K562 (cell line): Measurements from ENCODE around the gene ASPHD1. TPM values are rescaled to one million over a fixed set of nuclear protein-coding genes. Genes with fewer than 3 reads are reported as not detected.

Experiments
- ATAC-seq: fragments of 200-7000 bp; cut with Tn5 transposase; 3 replicates; pipeline ENCODE4 v1.9.1; 2020; ENCODE audit warnings: moderate library complexity
- BruUV-seq: library from RNA; stranded (reverse); fragments of 400-500 nt; replicated peaks from 2 replicates; lab custom pipeline; 2021; lab: Mats Ljungman, UMichigan
- CTCF ChIA-PET: fragments of 300-600 bp; formaldehyde crosslinking; extraction: SDS; loops from one replicate; lab custom pipeline; 2021; ENCODE audit warnings: low intra/inter-chr PET ratio; lab: Yijun Ruan, JAX
- POLR2A ChIA-PET: fragments of 300-600, 350-650 bp; sonication (Branson Sonifier 250); formaldehyde crosslinking; extraction: SDS; loops from one replicate; lab custom pipeline; 2021; ENCODE audit warnings: antibody characterized with exemption, inconsistent platforms; lab: Yijun Ruan, JAX
- DNase-seq, 4 experiments: peaks; one replicate each; pipeline versions ENCODE4 v3.0.0 to v3.0.0-alpha.2; 2011 to 2018; ENCODE audit warnings: low spot score in 3 of 4, mixed read lengths in 3 of 4; ENCODE audit errors: extremely low read depth in 1 of 4
- FAIRE-seq: peaks from 2 replicates; lab custom pipeline; 2011; peaks lifted over from hg19 to GRCh38; lab: Jason Lieb, UNC
- H2AFZ ChIP-seq: 2 replicates; pipeline ENCODE4 v1.6.0; 2011; ENCODE audit warnings: low read depth, low read length, control low read depth, inconsistent platforms
- H3K27ac ChIP-seq: fragments of 200-600 bp; 3 replicates; pipeline ENCODE4 v1.8.0; 2011; ENCODE audit warnings: low read depth, mild to moderate bottlenecking, control low read depth, inconsistent platforms, low read length, moderate library complexity, mixed read lengths; ENCODE audit errors: extremely low read depth
- H3K27me3 ChIP-seq, 2 experiments: fragments of 300-600 bp in 1 of 2; 2 replicates in 1 of 2; 3 replicates in 1 of 2; pipeline versions ENCODE4 v1.6.0 to v1.8.0; 2011; ENCODE audit warnings: inconsistent platforms in 2 of 2, low read length in 2 of 2, mild to moderate bottlenecking in 1 of 2, mixed read lengths in 1 of 2, moderate library complexity in 1 of 2; ENCODE audit not compliant: control insufficient read depth in 2 of 2, insufficient read depth in 2 of 2
- H3K36me3 ChIP-seq: fragments of 300-600 bp; 3 replicates; pipeline ENCODE4 v1.8.0; 2011; ENCODE audit warnings: mild to moderate bottlenecking, low read length, inconsistent platforms; ENCODE audit not compliant: control insufficient read depth, insufficient read depth
- H3K4me1 ChIP-seq, 2 experiments: fragments of 200-600 bp in 1 of 2; replicated peaks in 1 of 2; 2 replicates in 1 of 2; 3 replicates in 1 of 2; pipeline versions ENCODE4 v1.5.1 to v1.8.0; 2011; ENCODE audit warnings: inconsistent platforms in 2 of 2, low read length in 2 of 2, mild to moderate bottlenecking in 1 of 2, mixed read lengths in 1 of 2, moderate library complexity in 1 of 2; ENCODE audit not compliant: control insufficient read depth in 2 of 2, insufficient read depth in 2 of 2
- H3K4me2 ChIP-seq: 2 replicates; pipeline ENCODE4 v1.6.1; 2011; ENCODE audit warnings: low read length, control low read depth, inconsistent platforms, mixed read lengths; ENCODE audit not compliant: insufficient read depth
- H3K4me3 ChIP-seq: fragments of 200-600 bp; sonication (generic), shearing (Covaris generic); 2 replicates; pipeline ENCODE4 v1.5.1; 2016; ENCODE audit warnings: control low read depth, inconsistent platforms
- H3K79me2 ChIP-seq: fragments of 200-600 bp; 3 replicates; pipeline ENCODE4 v1.8.0; 2011; ENCODE audit warnings: low read length, inconsistent platforms; ENCODE audit not compliant: control insufficient read depth, insufficient read depth
- H3K9ac ChIP-seq, 2 experiments: 2 replicates each; pipeline versions ENCODE4 v1.6.0 to v1.6.1; 2011; ENCODE audit warnings: low read depth in 2 of 2, low read length in 2 of 2, control low read depth in 1 of 2, inconsistent platforms in 1 of 2, mild to moderate bottlenecking in 1 of 2, mixed read lengths in 1 of 2; ENCODE audit not compliant: insufficient read depth in 1 of 2
- H3K9me1 ChIP-seq: one replicate; pipeline ENCODE4 v1.6.0; 2011; ENCODE audit warnings: inconsistent platforms, mild to moderate bottlenecking, low read length, moderate library complexity; ENCODE audit not compliant: control insufficient read depth, insufficient read depth
- H3K9me3 ChIP-seq: replicated peaks from 2 replicates; pipeline ENCODE4 v1.5.1; 2011; ENCODE audit warnings: low read depth, low read length, inconsistent platforms; ENCODE audit not compliant: control insufficient read depth, insufficient read depth
- H4K20me1 ChIP-seq: replicated peaks from 2 replicates; pipeline ENCODE4 v1.6.1; 2011; ENCODE audit warnings: low read length, inconsistent platforms, mixed read lengths; ENCODE audit not compliant: control insufficient read depth, insufficient read depth
- CBX1 ChIP-seq: sonication (generic); IDR thresholded peaks from 2 replicates; pipeline ENCODE4 v1.6.1; 2016; ENCODE audit warnings: antibody characterized with exemption, low read depth, mild to moderate bottlenecking
- ELF1 ChIP-seq: fragments of 200-800 bp; sonication (Bioruptor generic); IDR thresholded peaks from 2 replicates; pipeline ENCODE4 v1.6.1; 2016; ENCODE audit warnings: missing genetic modification characterization, missing compliant biosample characterization
- HMGXB4 ChIP-seq: sonication (generic); formaldehyde crosslinking; IDR thresholded peaks from 2 replicates; pipeline ENCODE4 v1.8.1; 2023; ENCODE audit warnings: mild to moderate bottlenecking, missing genetic modification reagents
- MNT ChIP-seq, 2 experiments: fragments of 450-650 bp; conservative IDR thresholded peaks; 2 replicates each; pipeline ENCODE4 v1.6.1; 2017; ENCODE audit warnings: mild to moderate bottlenecking in 2 of 2, moderate library complexity in 2 of 2
- NR2F6 ChIP-seq: fragments of 450-650 bp; formaldehyde crosslinking; IDR thresholded peaks from 2 replicates; pipeline ENCODE4 v1.4.0; 2020; ENCODE audit warnings: mild to moderate bottlenecking
- POLR2H ChIP-seq: IDR thresholded peaks from 2 replicates; pipeline ENCODE4 v1.6.1; 2016; ENCODE audit warnings: missing genetic modification characterization, low read depth, mild to moderate bottlenecking, control low read depth, missing compliant biosample characterization, moderate library complexity
- RBFOX2 ChIP-seq: fragments of 200-400 bp; formaldehyde crosslinking; IDR thresholded peaks from 2 replicates; pipeline ENCODE4 v1.6.1; 2017; ENCODE audit warnings: low read depth, mild to moderate bottlenecking, low read length, moderate library complexity
- SIX5 ChIP-seq, 2 experiments: IDR thresholded peaks; 2 replicates each; pipeline ENCODE4 v1.6.1; 2011; ENCODE audit warnings: low read length in 2 of 2, borderline replicate concordance in 1 of 2, low read depth in 1 of 2, mild to moderate bottlenecking in 1 of 2, moderate library complexity in 1 of 2; ENCODE audit not compliant: insufficient read depth in 1 of 2
- ZNF354B ChIP-seq: fragments of 250-450 bp; sonication (Bioruptor Pico); IDR thresholded peaks from 2 replicates; pipeline ENCODE4 v1.4.0; 2020
- ZNF668 ChIP-seq: fragments of 250-450 bp; sonication (Bioruptor Pico); IDR thresholded peaks from 2 replicates; pipeline ENCODE4 v1.8.0; 2022; ENCODE audit warnings: mild to moderate bottlenecking, inconsistent platforms
- WGBS: fragments of 100-300 bp; shearing (Covaris generic); methylation state at CpG from one replicate; pipeline ENCODE4 v1.1.6; 2016; ENCODE audit warnings: low coverage, mixed read lengths; ENCODE audit not compliant: insufficient coverage; ENCODE audit errors: missing lambda C conversion rate; 5-methylcytosine and 5-hydroxymethylcytosine counted together
- in situ Hi-C: fragments of 300-500 bp; cut with MboI; formaldehyde crosslinking; loops from 4 replicates; pipeline ENCODE4 v1.15.0; 2018; ENCODE audit warnings: inconsistent platforms, mixed read lengths
- intact Hi-C: fragments of 100-400 bp; cut with micrococcal nuclease; formaldehyde crosslinking; loops from 2 replicates; pipeline ENCODE4 v1.14.2; 2022
- polyA plus RNA-seq, 8 experiments: library from polyadenylated mRNA; depleted of rRNA in 4 of 8; stranded (reverse) in 5 of 8; unstranded in 3 of 8; fragments of >200 nt; fragmentation: Nextera tagmentation in 2 of 8; fragmentation: Illumina TruSeq in 1 of 8; extraction: Ambion mirVana in 2 of 8; extraction: Trizol in 1 of 8; gene quantifications; 2 replicates each; pipeline versions ENCODE4 v1.2.1 to v1.2.3, GENCODE V29; 2011 to 2014; ENCODE audit warnings: inconsistent platforms in 1 of 8, missing spikeins in 1 of 8
- total RNA-seq, 7 experiments: library from RNA; depleted of rRNA in 6 of 7; stranded (reverse); fragments of >200 nt in 6 of 7; fragmentation: Illumina TruSeq in 2 of 7; extraction: Trizol in 2 of 7; gene quantifications; 2 replicates each; pipeline versions ENCODE4 v1.2.1 to v1.2.3, GENCODE V29; 2011 to 2021; ENCODE audit warnings: low replicate concordance in 1 of 7

Gene ASPHD1
- total and polyA plus RNA-seq, 9 of the 15 experiments (the other 6 are each of a cell fraction or from before 2014, with no cell fraction given) = 0.03 to 0.70 (median 0.24) TPM; not detected in 5

GRCh38 chr16:29858974-29859373 lies 41.3 kb upstream of the ASPHD1 start:
- CTCF ChIA-PET = no interaction called here
- intact Hi-C loops = no loop called here
- 90% methylated on average over 10 of the region's 19 CpGs for WGBS

GRCh38 chr16:29860218-29860617 lies 40.1 kb upstream of the ASPHD1 start:
- WGBS = 84% methylated on average over 9 of the region's 9 CpGs
- DNase-seq = no peak
- H3K79me2 ChIP-seq = peaks cover 11% of the 10 kb centered on the region; the same call in 2 of the 3 replicates
- in situ Hi-C loops (no loop called here), intact Hi-C loops (loop anchor here (5.0 kb wide), 1 partner anchor 147 kb away; no protein-coding TSS in a partner anchor)
- CTCF ChIA-PET = no interaction called here
- no peaks in the 10 kb centered on the region for H3K27me3 ChIP-seq
- no peak overlapping the region for H3K27ac ChIP-seq
- ATAC-seq = no peak
- H3K4me3 ChIP-seq = no peak overlapping the region
- no peak for FAIRE-seq
- H4K20me1 ChIP-seq = no peaks in the 10 kb centered on the region
- POLR2A ChIA-PET = no interaction called here
- BruUV-seq = no TSS peak
- H3K9me3 ChIP-seq = no peaks in the 10 kb centered on the region
- no peak for TF ChIP-seq ZNF354B (CRISPR knock-in tag)
- no peak for TF ChIP-seq POLR2H (tag)
- no peak for TF ChIP-seq HMGXB4 (CRISPR knock-in tag)
- TF ChIP-seq SIX5 (IDR thresholded peaks at IDR 0.05; ENCODE audit: borderline replicate concordance in 1 of 2, insufficient read depth in 1 of 2, low read depth in 1 of 2, low read length in 2 of 2) = no peak
- TF ChIP-seq ELF1 (tag) = no peak
- TF ChIP-seq MNT (conservative IDR thresholded peaks at IDR 0.05) = no peak
- no peak for TF ChIP-seq CBX1
- no peak for TF ChIP-seq NR2F6
- peaks cover 27% of the 10 kb centered on the region; the same call in 2 of the 3 replicates for H3K36me3 ChIP-seq
- H3K4me1 ChIP-seq = peaks cover 4 to 32% of the 10 kb centered on the region in 2 experiments; a peak in 3 of 5 replicates
- no peak overlapping the region for H3K4me2 ChIP-seq
- H3K9me1 ChIP-seq = no peaks in the 10 kb centered on the region
- H2AFZ ChIP-seq = no peak overlapping the region
- peak overlapping the region in 1 of 2 experiments; percentile 19; a peak in 1 of 4 replicates for H3K9ac ChIP-seq

More at GRCh38 chr16:29858974-29859373, 41.3 kb upstream of the ASPHD1 start:
- in situ Hi-C loops = no loop called here
- Histone ChIP-seq H3K27me3 (no peaks in the 10 kb centered on the region), H3K36me3 (peaks cover 27% of the 10 kb centered on the region; the same call in 2 of the 3 replicates), H3K4me2 (no peak overlapping the region), H3K27ac (no peak overlapping the region), H3K9me3 (no peaks in the 10 kb centered on the region), H3K4me1 (peaks cover 4 to 27% of the 10 kb centered on the region in 2 experiments; a peak in 3 of 5 replicates), H2AFZ (no peak overlapping the region), H3K9me1 (no peaks in the 10 kb centered on the region), H4K20me1 (no peaks in the 10 kb centered on the region), H3K9ac (no peak overlapping the region), H3K79me2 (peaks cover 11% of the 10 kb centered on the region; the same call in 2 of the 3 replicates), H3K4me3 (no peak overlapping the region)
- no peak for DNase-seq
- POLR2A ChIA-PET = interaction anchor here (1.1 kb wide), 1 partner anchor 11 kb away, joined by 3 read pairs; no protein-coding TSS in a partner anchor
- ATAC-seq = no peak
- FAIRE-seq = no peak
- no peak for TF ChIP-seq ZNF668 (CRISPR knock-in tag)
- peak; percentile 21; the same call in 1 of the 2 replicates for TF ChIP-seq RBFOX2
- BruUV-seq = no TSS peak
